Mammary epithelial cell (primary cell): ENCODE results near the gene ANKFY1.

Experiments used
- EZH2 ChIP-seq: IDR thresholded peaks from 2 replicates; pipeline ENCODE4 v1.6.1; 2012; ENCODE audit warnings: low read length, inconsistent platforms, borderline replicate concordance
- TF ChIP-seq, protein P1 (sequence below), 2 donors: IDR thresholded peaks in 1 of 2; conservative IDR thresholded peaks in 1 of 2; 2 replicates each; pipeline ENCODE4 v1.5.1; 2011 to 2012; ENCODE audit warnings: inconsistent platforms in 2 of 2, low read length in 2 of 2, mild to moderate bottlenecking in 2 of 2, control low read depth in 1 of 2, low read depth in 1 of 2; ENCODE audit not compliant: insufficient read depth in 1 of 2; ENCODE audit errors: extremely low read depth in 1 of 2

DNA sequence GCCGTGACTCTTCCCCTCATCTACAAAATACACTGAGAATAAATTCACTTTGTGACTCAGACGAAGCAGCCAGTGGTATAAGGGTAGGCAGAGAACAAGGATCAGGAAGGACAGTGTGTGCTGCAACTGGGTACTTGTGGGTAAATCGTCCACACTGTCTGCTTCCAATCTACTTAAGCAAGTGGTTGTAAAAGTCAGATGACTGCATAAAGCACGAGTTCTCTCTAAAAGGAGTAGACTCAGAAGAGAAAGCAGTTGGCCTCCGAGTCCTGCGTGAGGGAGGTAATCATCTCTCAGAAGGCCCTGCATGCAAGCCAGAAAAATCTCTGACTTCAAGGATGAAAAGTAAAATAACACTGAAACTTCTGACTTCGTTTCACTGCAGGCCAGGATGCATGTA is 43.1 kb downstream of the ANKFY1 start:
- TF ChIP-seq, protein P1, sequence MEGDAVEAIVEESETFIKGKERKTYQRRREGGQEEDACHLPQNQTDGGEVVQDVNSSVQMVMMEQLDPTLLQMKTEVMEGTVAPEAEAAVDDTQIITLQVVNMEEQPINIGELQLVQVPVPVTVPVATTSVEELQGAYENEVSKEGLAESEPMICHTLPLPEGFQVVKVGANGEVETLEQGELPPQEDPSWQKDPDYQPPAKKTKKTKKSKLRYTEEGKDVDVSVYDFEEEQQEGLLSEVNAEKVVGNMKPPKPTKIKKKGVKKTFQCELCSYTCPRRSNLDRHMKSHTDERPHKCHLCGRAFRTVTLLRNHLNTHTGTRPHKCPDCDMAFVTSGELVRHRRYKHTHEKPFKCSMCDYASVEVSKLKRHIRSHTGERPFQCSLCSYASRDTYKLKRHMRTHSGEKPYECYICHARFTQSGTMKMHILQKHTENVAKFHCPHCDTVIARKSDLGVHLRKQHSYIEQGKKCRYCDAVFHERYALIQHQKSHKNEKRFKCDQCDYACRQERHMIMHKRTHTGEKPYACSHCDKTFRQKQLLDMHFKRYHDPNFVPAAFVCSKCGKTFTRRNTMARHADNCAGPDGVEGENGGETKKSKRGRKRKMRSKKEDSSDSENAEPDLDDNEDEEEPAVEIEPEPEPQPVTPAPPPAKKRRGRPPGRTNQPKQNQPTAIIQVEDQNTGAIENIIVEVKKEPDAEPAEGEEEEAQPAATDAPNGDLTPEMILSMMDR (conservative IDR thresholded peaks at IDR 0.05 in 1 of 2, IDR thresholded peaks at IDR 0.05 in 1 of 2; ENCODE audit: extremely low read depth in 1 of 2, insufficient read depth in 1 of 2, low read depth in 1 of 2, low read length in 2 of 2): no peak
- no peak for TF ChIP-seq EZH2
